Adrenal gland (tissue), 5 donors: ENCODE data around the gene FAM161B.

Source experiments
- POLR2A ChIP-seq, 2 donors: fragments of 450-650 bp; IDR thresholded peaks; one replicate each; pipeline ENCODE4 v1.6.1; 2017; ENCODE audit warnings: antibody characterized with exemption in 2 of 2, mild to moderate bottlenecking in 2 of 2, moderate library complexity in 1 of 2
- TF ChIP-seq, protein P1 (sequence below), 6 experiments: fragments of 450-650 bp in 4 of 6; fragments of 200-600 bp in 2 of 6; sonication (generic) in 1 of 6; IDR thresholded peaks; 1 replicate in 5 of 6; 2 replicates in 1 of 6; pipeline versions ENCODE4 v1.5.1 to v1.8.0; 2016 to 2021; ENCODE audit warnings: antibody characterized with exemption in 6 of 6, mild to moderate bottlenecking in 2 of 6, moderate library complexity in 1 of 6
- donor health status: DM: no; HTN: no; CAD: no.

DNA sequence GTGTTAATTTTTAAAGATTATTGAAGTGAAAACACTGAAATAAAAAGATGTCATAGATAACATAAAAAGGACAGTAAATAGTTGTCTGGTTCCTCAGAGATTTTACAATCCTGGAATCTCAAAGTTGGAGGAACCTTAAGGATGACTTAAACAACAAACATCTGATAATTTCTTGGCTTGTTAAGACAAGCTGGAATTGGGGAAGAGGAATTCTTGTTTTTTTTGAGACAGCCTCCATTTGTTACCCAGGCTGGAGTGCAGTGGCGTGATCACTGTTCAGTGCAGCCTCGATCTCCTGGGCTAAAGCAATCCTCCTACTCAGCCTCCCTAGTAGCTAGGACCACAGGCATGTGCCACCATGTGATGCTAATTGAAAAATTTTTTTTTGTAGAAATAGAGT is 60.9 kb downstream of the FAM161B start:
- TF ChIP-seq, protein P1, sequence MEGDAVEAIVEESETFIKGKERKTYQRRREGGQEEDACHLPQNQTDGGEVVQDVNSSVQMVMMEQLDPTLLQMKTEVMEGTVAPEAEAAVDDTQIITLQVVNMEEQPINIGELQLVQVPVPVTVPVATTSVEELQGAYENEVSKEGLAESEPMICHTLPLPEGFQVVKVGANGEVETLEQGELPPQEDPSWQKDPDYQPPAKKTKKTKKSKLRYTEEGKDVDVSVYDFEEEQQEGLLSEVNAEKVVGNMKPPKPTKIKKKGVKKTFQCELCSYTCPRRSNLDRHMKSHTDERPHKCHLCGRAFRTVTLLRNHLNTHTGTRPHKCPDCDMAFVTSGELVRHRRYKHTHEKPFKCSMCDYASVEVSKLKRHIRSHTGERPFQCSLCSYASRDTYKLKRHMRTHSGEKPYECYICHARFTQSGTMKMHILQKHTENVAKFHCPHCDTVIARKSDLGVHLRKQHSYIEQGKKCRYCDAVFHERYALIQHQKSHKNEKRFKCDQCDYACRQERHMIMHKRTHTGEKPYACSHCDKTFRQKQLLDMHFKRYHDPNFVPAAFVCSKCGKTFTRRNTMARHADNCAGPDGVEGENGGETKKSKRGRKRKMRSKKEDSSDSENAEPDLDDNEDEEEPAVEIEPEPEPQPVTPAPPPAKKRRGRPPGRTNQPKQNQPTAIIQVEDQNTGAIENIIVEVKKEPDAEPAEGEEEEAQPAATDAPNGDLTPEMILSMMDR (IDR thresholded peaks at IDR 0.05): no peak
- TF ChIP-seq POLR2A (IDR thresholded peaks at IDR 0.05): no peak
